Heart left ventricle (tissue), 16 donors: ENCODE data around the gene MSI2. TPM values are rescaled to one million over a fixed set of nuclear protein-coding genes. Genes with fewer than 3 reads are reported as not detected.

Experiments
- ATAC-seq, 4 donors: fragments of 200-7000 bp; cut with Tn5 transposase; one replicate each; pipeline ENCODE4 v1.9.1; 2020 to 2022; ENCODE audit warnings: moderate library complexity in 4 of 4, mild to moderate bottlenecking in 3 of 4, moderate number of reproducible peaks in 1 of 4
- DNase-seq, 5 donors: peaks; one replicate each; pipeline ENCODE4 v3.0.0-alpha.2; 2020
- H3K27ac ChIP-seq, 12 donors: fragments of 200-600 bp; sonication (generic) in 4 of 12; one replicate each; pipeline versions ENCODE4 v1.5.0 to v1.8.0; 2016 to 2022; ENCODE audit warnings: mild to moderate bottlenecking in 2 of 12
- H3K27me3 ChIP-seq, 9 donors: fragments of 200-600 bp; sonication (generic) in 2 of 9; one replicate each; pipeline versions ENCODE4 v1.5.1 to v1.8.0; 2016 to 2022; ENCODE audit warnings: mild to moderate bottlenecking in 3 of 9
- H3K36me3 ChIP-seq, 9 donors: fragments of 200-600 bp; sonication (generic) in 2 of 9; one replicate each; pipeline versions ENCODE4 v1.5.0 to v1.8.0; 2018 to 2022; ENCODE audit warnings: mild to moderate bottlenecking in 2 of 9
- H3K4me1 ChIP-seq, 12 donors: fragments of 200-600 bp; sonication (generic) in 4 of 12; one replicate each; pipeline versions ENCODE4 v1.5.0 to v1.8.0; 2016 to 2022; ENCODE audit warnings: mild to moderate bottlenecking in 3 of 12
- H3K4me3 ChIP-seq, 12 donors: fragments of 200-600 bp; sonication (generic) in 4 of 12; one replicate each; pipeline versions ENCODE4 v1.5.0 to v1.8.0; 2017 to 2022; ENCODE audit warnings: mild to moderate bottlenecking in 9 of 12, moderate library complexity in 4 of 12
- H3K9me3 ChIP-seq, 12 donors: fragments of 200-600 bp; sonication (generic) in 4 of 12; one replicate each; pipeline versions ENCODE4 v1.5.0 to v1.8.0; 2016 to 2022; ENCODE audit warnings: mild to moderate bottlenecking in 1 of 12
- CTCF ChIP-seq, 12 donors: fragments of 200-600 bp; sonication (generic) in 4 of 12; IDR thresholded peaks; one replicate each; pipeline versions ENCODE4 v1.5.0 to v1.8.0; 2018 to 2022; ENCODE audit warnings: antibody characterized with exemption in 12 of 12, mild to moderate bottlenecking in 5 of 12
- POLR2A ChIP-seq, 2 donors: fragments of 450-650 bp; IDR thresholded peaks; one replicate each; pipeline ENCODE4 v1.6.1; 2017; ENCODE audit warnings: antibody characterized with exemption in 2 of 2, mild to moderate bottlenecking in 2 of 2, moderate library complexity in 2 of 2
- WGBS, 4 donors: extraction: QIAGEN DNeasy Blood & Tissue Kit in 2 of 4; methylation state at CpG; one replicate each; pipeline versions ENCODE4 v1.1.5 to v1.1.7; 2013 to 2018; 5-methylcytosine and 5-hydroxymethylcytosine counted together
- intact Hi-C, 10 donors: fragments of 100-400 bp; cut with DNase I; formaldehyde crosslinking; loops; one replicate each; pipeline versions ENCODE4 v1.11.1 to v1.14.2; 2022
- polyA plus RNA-seq, 2 donors: library from polyadenylated mRNA; stranded (reverse); fragments of 200-250 nt; gene quantifications; one replicate each; pipeline ENCODE4 v1.2.3, GENCODE V29; 2013
- total RNA-seq, 9 donors: library from RNA; depleted of rRNA in 2 of 9; stranded (reverse); fragments of >200 nt in 2 of 9; fragmentation: NEBNext Ultra II Directional in 3 of 9; extraction: Animal tissue kit (Norgen Biotek cat#: 25700) in 3 of 9; gene quantifications; one replicate each; pipeline versions ENCODE4 v1.1.0 to v1.2.4, GENCODE V29; 2016 to 2023
- donor health status: ischemic (EF 13 %, LVEDD 7.1; RV severe dilation, severe dysfunction).
- donor health status: healthy with polysubstance abuse.
- donor health status: DM: no; HTN: yes; CAD: no.
- donor health status: DM: no; HTN: no; CAD: no.
- donor health status: ischemic (EF 25% LVEDD 6.9; RV normal size, moderate dysfunction).
- donor health status: ischemic (EF 25% LVEDD 5.7; RV mildly dilated, moderate dysfunction).
- donor health status: healthy.
- donor health status: DM: yes; HTN: yes; CAD: no.
- donor health status: ischemic (EF 35%, LVEDD 5.7; RV mildly dilated, moderate dysfunction).
- donor health status: nonischemic (EF 11% LVEDD 7.7; RV severe dilation, severe dysfunction).
- donor health status: DM: yes; HTN: yes; CAD: no.
- donor health status: PGD.
- donor health status: ischemic (EF 29% LVEDD 5.4; RV normal size, mild dysfunction).
- donor health status: nonischemic (EF 23%, LVEDD 6.1; RV moderate dilation, normal function).

Gene MSI2
- total and polyA plus RNA-seq, 11 donors, result 35.9 to 120 (median 104) TPM

DNA sequence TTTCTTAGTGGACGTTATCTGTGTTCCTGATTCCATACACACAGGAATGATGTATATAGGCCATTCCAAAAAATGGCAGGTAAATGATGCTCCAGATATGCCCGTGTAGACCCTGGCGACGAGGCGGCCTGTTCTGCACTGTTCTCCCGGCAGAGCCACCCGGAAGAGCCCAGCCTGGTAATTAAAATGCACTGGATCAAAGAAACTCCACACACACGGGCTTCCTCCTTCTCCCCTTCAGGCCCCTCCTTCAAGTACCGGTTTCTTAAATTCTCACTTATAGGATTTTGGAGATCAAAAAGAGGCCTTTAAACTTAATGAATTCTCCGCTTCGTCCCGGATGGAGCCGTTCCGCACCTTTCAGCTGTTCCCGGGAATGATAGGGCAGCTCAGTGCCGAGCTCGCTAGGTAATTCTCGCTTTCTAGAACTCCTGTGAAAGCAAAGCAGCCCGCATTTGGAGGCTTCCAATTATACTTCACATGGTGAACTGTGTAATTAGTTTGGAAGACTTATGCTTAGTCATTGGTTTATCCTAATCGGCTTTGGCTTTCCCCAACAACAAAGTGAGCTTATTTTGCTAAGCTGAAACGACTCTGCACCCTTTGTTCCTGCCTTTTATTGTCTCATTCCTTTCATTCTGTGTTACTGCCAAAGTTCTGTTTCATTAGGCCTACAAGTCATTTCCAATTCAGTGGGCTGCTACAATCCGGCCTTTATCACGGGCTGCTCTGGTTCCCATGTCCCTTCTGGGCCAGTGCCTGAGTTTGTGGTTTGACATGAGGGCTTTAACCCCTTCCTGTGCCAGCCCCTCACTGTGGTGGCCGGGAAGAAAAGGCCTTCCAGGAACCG lies 150.0 kb downstream of the MSI2 start:
- Histone ChIP-seq H3K27ac (peak overlapping the region in 9 of 12 donors; percentile 18 to 72 (median 66)), H3K36me3 (peaks cover 0 to 10% (median 0%) of the 10 kb centered on the region in 9 donors), H3K9me3 (no peaks in the 10 kb centered on the region), H3K4me3 (no peak overlapping the region), H3K27me3 (no peaks in the 10 kb centered on the region), H3K4me1 (peaks cover 0 to 65% (median 32%) of the 10 kb centered on the region in 12 donors)
- ATAC-seq (peak; percentile 19 to 47 (median 28)), DNase-seq (no peak)
- 66 to 73% (median 69%) methylated on average over 25 of the region's 25 CpGs for WGBS, 4 donors
- intact Hi-C loops, result no loop called here
- TF ChIP-seq POLR2A (IDR thresholded peaks at IDR 0.05) (no peak), CTCF (IDR thresholded peaks at IDR 0.05) (no peak)

GRCh38 chr17:57406981-57407286 lies 150.6 kb downstream of the MSI2 start:
- H3K9me3 ChIP-seq, result no peaks in the 10 kb centered on the region
- no peaks in the 10 kb centered on the region for H3K27me3 ChIP-seq
- 81 to 87% (median 85%) methylated on average over 12 of the region's 12 CpGs for WGBS, 4 donors
- peaks cover 0 to 59% (median 32%) of the 10 kb centered on the region in 12 donors for H3K4me1 ChIP-seq
- TF ChIP-seq POLR2A (IDR thresholded peaks at IDR 0.05) (no peak), CTCF (IDR thresholded peaks at IDR 0.05) (no peak)
- ATAC-seq, result no peak
- peak overlapping the region in 8 of 12 donors; percentile 32 to 72 (median 64) for H3K27ac ChIP-seq
- no peak overlapping the region for H3K4me3 ChIP-seq
- peaks cover 0 to 10% (median 0%) of the 10 kb centered on the region in 9 donors for H3K36me3 ChIP-seq
- DNase-seq, result no peak
- intact Hi-C loops, result no loop called here

GRCh38 chr17:57407287-57408070 lies 151.2 kb downstream of the MSI2 start:
- Histone ChIP-seq H3K27ac (peak overlapping the region in 4 of 12 donors; percentile 66 to 72 (median 70)), H3K4me3 (no peak overlapping the region), H3K4me1 (peaks cover 0 to 54% (median 32%) of the 10 kb centered on the region in 12 donors), H3K27me3 (no peaks in the 10 kb centered on the region), H3K9me3 (no peaks in the 10 kb centered on the region), H3K36me3 (peaks cover 0 to 4% (median 0%) of the 10 kb centered on the region in 9 donors)
- ATAC-seq (peak in 1 of 4 donors; percentile 16), DNase-seq (no peak)
- 71 to 77% (median 71%) methylated on average over 9 of the region's 9 CpGs for WGBS, 4 donors
- TF ChIP-seq CTCF (IDR thresholded peaks at IDR 0.05), result no peak
- no peak for TF ChIP-seq POLR2A (IDR thresholded peaks at IDR 0.05)
- intact Hi-C loops, result no loop called here
